Lower leg skin (tissue), 4 donors: Measurements from ENCODE around the gene RCAN1. TPM values are rescaled to one million over a fixed set of nuclear protein-coding genes. Genes with fewer than 3 reads are reported as not detected.

Source experiments
- DNase-seq, 2 donors: peaks; one replicate each; pipeline ENCODE4 v3.0.0-alpha.2; 2019; ENCODE audit warnings: low spot score in 2 of 2
- H3K4me3 ChIP-seq: fragments of 200-600 bp; sonication (generic); 2 replicates; pipeline ENCODE4 v1.5.1; 2017; ENCODE audit warnings: mild to moderate bottlenecking, low read depth; ENCODE audit not compliant: poor library complexity, severe bottlenecking
- CTCF ChIP-seq, 3 donors: fragments of 450-650 bp; IDR thresholded peaks; one replicate each; pipeline ENCODE4 v1.5.1; 2016; ENCODE audit warnings: antibody characterized with exemption in 3 of 3, mild to moderate bottlenecking in 3 of 3, moderate library complexity in 2 of 3
- POLR2A ChIP-seq, 2 donors: fragments of 450-650 bp; IDR thresholded peaks; one replicate each; pipeline ENCODE4 v1.6.1; 2016 to 2017; ENCODE audit warnings: antibody characterized with exemption in 2 of 2, mild to moderate bottlenecking in 1 of 2, moderate library complexity in 1 of 2
- WGBS, 2 donors: methylation state at CpG; one replicate each; pipeline ENCODE4 v1.1.5; 2018; 5-methylcytosine and 5-hydroxymethylcytosine counted together
- intact Hi-C: fragments of 100-400 bp; cut with DNase I; formaldehyde crosslinking; loops from one replicate; pipeline ENCODE4 v1.15.0; 2023; ENCODE audit warnings: low total_unique reads
- total RNA-seq, 4 donors: library from RNA; depleted of rRNA; stranded (reverse); fragments of >200 nt; gene quantifications; one replicate each; pipeline ENCODE4 v1.1.0, GENCODE V29; 2016

Gene RCAN1
- total RNA-seq, 4 donors from 2014 or later: 18.8 to 29.0 (median 19.4) TPM

- WGBS, 2 donors: 82 to 84% methylated on average over 6 of the region's 6 CpGs
- H3K4me3 ChIP-seq: no peak overlapping the region
- intact Hi-C loops: no loop called here
- DNase-seq: no peak
- no peak for TF ChIP-seq POLR2A (IDR thresholded peaks at IDR 0.05)
- no peak for TF ChIP-seq CTCF (IDR thresholded peaks at IDR 0.05)
Measured at GRCh38 chr21:34546542-34546941, 68.4 kb downstream of the RCAN1 start.

GRCh38 chr21:34545079-34545884 is 69.6 kb downstream of the RCAN1 start:
- no peak overlapping the region for H3K4me3 ChIP-seq
- intact Hi-C loops: no loop called here
- 57 to 58% methylated on average over 10 of the region's 10 CpGs for WGBS, 2 donors
- DNase-seq: no peak
- no peak for TF ChIP-seq CTCF (IDR thresholded peaks at IDR 0.05)
- TF ChIP-seq POLR2A (IDR thresholded peaks at IDR 0.05): no peak

- WGBS, 2 donors: 88 to 92% methylated on average over 7 of the region's 7 CpGs
- TF ChIP-seq POLR2A (IDR thresholded peaks at IDR 0.05): no peak
- TF ChIP-seq CTCF (IDR thresholded peaks at IDR 0.05): peak in 1 of 3 donors; percentile 73
- H3K4me3 ChIP-seq: no peak overlapping the region
- peak in 1 of 2 donors; percentile 50 for DNase-seq
- intact Hi-C loops: no loop called here
Measured at GRCh38 chr21:34544032-34544496, 70.8 kb downstream of the RCAN1 start.

- WGBS, 2 donors: 75 to 94% methylated on average over 3 of the region's 3 CpGs
- intact Hi-C loops: no loop called here
- no peak for DNase-seq
- TF ChIP-seq POLR2A (IDR thresholded peaks at IDR 0.05): no peak
- no peak for TF ChIP-seq CTCF (IDR thresholded peaks at IDR 0.05)
- no peak overlapping the region for H3K4me3 ChIP-seq
Measured at GRCh38 chr21:34543017-34543416, 71.9 kb downstream of the RCAN1 start.

- intact Hi-C loops: loop anchor here (2.0 kb wide), 1 partner anchor 19 kb away; no protein-coding TSS in a partner anchor
- TF ChIP-seq POLR2A (IDR thresholded peaks at IDR 0.05): no peak
- TF ChIP-seq CTCF (IDR thresholded peaks at IDR 0.05): no peak
- WGBS, 2 donors: 80 to 86% methylated on average over 5 of the region's 5 CpGs
- DNase-seq: no peak
- H3K4me3 ChIP-seq: no peak overlapping the region
Measured at GRCh38 chr21:34540206-34540605, 74.7 kb downstream of the RCAN1 start.
